MCF 10A (cell line): ENCODE measurements around the gene GTF2H2C_2.
"Not testable (repeated sequence)": the region's sequence is repeated elsewhere in the genome, so short reads cannot be mapped to it uniquely, and the experiment has no call there.

Source experiments
- BruUV-seq: library from RNA; stranded (reverse); fragments of 400-500 nt; replicated peaks from 2 replicates; lab custom pipeline; 2021; lab: Mats Ljungman, UMichigan
- CTCF ChIA-PET: fragments of 300-600 bp; sonication (Branson Sonifier 250); formaldehyde crosslinking; extraction: SDS; loops from one replicate; lab custom pipeline; 2021; ENCODE audit warnings: antibody characterized with exemption, inconsistent platforms; lab: Yijun Ruan, JAX
- POLR2A ChIA-PET: fragments of 300-600, 350-650 bp; sonication (Branson Sonifier 250); formaldehyde crosslinking; extraction: SDS; loops from one replicate; lab custom pipeline; 2020; ENCODE audit warnings: antibody characterized with exemption, inconsistent platforms; lab: Yijun Ruan, JAX
- DNase-seq: peaks from one replicate; pipeline ENCODE4 v3.0.0-alpha.2; 2018; ENCODE audit not compliant: unreplicated experiment
- H3K27ac Mint-ChIP-seq: one replicate; pipeline ENCODE4 v1.8.0; 2022; ENCODE audit warnings: mild to moderate bottlenecking, low read depth, mixed read lengths; ENCODE audit not compliant: unreplicated experiment
- H3K27me3 Mint-ChIP-seq: one replicate; pipeline ENCODE4 v1.8.0; 2022; ENCODE audit warnings: mixed read lengths; ENCODE audit not compliant: insufficient read depth, unreplicated experiment
- H3K36me3 Mint-ChIP-seq: one replicate; pipeline ENCODE4 v1.8.0; 2022; ENCODE audit warnings: mild to moderate bottlenecking, moderate library complexity, mixed read lengths; ENCODE audit not compliant: insufficient read depth, unreplicated experiment
- H3K4me1 Mint-ChIP-seq: one replicate; pipeline ENCODE4 v1.8.0; 2022; ENCODE audit warnings: mixed read lengths; ENCODE audit not compliant: insufficient read depth, unreplicated experiment
- H3K4me3 Mint-ChIP-seq: one replicate; pipeline ENCODE4 v1.8.0; 2022; ENCODE audit warnings: mild to moderate bottlenecking, moderate library complexity, mixed read lengths; ENCODE audit not compliant: unreplicated experiment
- H3K9me3 Mint-ChIP-seq: one replicate; pipeline ENCODE4 v1.8.0; 2022; ENCODE audit warnings: mixed read lengths; ENCODE audit not compliant: unreplicated experiment
- intact Hi-C: fragments of 100-400 bp; cut with micrococcal nuclease; formaldehyde crosslinking; loops from 2 replicates; pipeline ENCODE4 v1.14.1; 2022

The GTF2H2C_2 gene

GRCh38 chr5:70415117-70415516 lies at the start of gene GTF2H2C_2:
Gene GTF2H2C_2 (plus strand): TSS chr5:70415368.
- intact Hi-C loops, H3K9me3 Mint-ChIP-seq, H3K4me3 Mint-ChIP-seq, BruUV-seq, CTCF ChIA-PET, H3K36me3 Mint-ChIP-seq, H3K4me1 Mint-ChIP-seq, POLR2A ChIA-PET, DNase-seq, H3K27ac Mint-ChIP-seq, H3K27me3 Mint-ChIP-seq: not testable (repeated sequence)

GRCh38 chr5:70400984-70401686 lies 14.0 kb upstream of the GTF2H2C_2 start:
- DNase-seq, BruUV-seq, H3K9me3 Mint-ChIP-seq, intact Hi-C loops, CTCF ChIA-PET, H3K27me3 Mint-ChIP-seq, H3K4me1 Mint-ChIP-seq, H3K27ac Mint-ChIP-seq, H3K36me3 Mint-ChIP-seq, POLR2A ChIA-PET: not testable (repeated sequence)
- H3K4me3 Mint-ChIP-seq, result peak overlapping the region; percentile 55

- CTCF ChIA-PET, H3K9me3 Mint-ChIP-seq, DNase-seq, H3K27me3 Mint-ChIP-seq, H3K36me3 Mint-ChIP-seq, H3K4me3 Mint-ChIP-seq, intact Hi-C loops, H3K27ac Mint-ChIP-seq, POLR2A ChIA-PET, BruUV-seq, H3K4me1 Mint-ChIP-seq: not testable (repeated sequence)
Observed at GRCh38 chr5:70421322-70421721, 6.2 kb downstream of the GTF2H2C_2 start.

DNA sequence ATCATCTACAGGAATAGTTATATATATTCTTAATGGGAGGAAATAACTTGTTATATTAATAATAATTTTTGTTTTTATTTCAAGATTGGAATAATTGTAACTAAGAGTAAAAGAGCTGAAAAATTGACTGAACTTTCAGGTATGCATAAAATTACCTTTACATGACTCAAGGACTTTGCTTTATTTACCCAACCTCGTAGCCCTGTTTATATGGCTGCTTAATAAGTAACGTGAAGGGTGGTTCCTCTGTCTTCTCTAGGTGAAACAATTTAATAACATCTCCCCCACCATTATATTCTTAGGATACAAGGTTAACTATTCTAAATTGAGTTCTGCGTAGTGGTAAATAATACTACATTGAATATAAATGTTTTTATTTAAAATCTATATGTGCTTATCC lies 8.0 kb downstream of the GTF2H2C_2 start:
- POLR2A ChIA-PET, H3K4me3 Mint-ChIP-seq, H3K27ac Mint-ChIP-seq, CTCF ChIA-PET, H3K9me3 Mint-ChIP-seq, intact Hi-C loops, BruUV-seq, H3K27me3 Mint-ChIP-seq, H3K36me3 Mint-ChIP-seq, DNase-seq, H3K4me1 Mint-ChIP-seq: not testable (repeated sequence)

GRCh38 chr5:70438518-70438917 lies 23.4 kb downstream of the GTF2H2C_2 start:
- H3K4me1 Mint-ChIP-seq, POLR2A ChIA-PET, BruUV-seq, intact Hi-C loops, DNase-seq, H3K27me3 Mint-ChIP-seq, H3K27ac Mint-ChIP-seq, H3K4me3 Mint-ChIP-seq, CTCF ChIA-PET, H3K9me3 Mint-ChIP-seq: not testable (repeated sequence)
- H3K36me3 Mint-ChIP-seq, result peaks cover 13% of the 10 kb centered on the region

DNA sequence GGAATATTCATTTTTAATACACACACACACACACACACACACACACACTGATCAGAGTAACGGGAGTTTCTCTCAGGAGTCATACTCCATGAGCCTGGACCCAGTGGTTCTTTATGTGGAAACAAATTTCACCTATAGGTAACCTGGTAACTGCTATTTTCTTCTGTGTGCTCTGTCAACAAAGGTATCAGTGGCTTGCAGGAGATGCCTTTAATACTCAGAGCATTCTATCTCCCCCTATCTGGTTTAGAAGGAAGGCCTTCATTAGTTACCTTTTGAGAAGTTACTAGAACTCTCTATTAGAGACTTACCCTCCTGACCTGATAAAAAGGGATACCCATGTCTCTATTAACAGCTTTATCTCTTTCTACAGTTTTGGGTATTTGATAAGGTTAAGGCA lies 34.4 kb downstream of the GTF2H2C_2 start:
- H3K36me3 Mint-ChIP-seq, CTCF ChIA-PET: not testable (repeated sequence)

GRCh38 chr5:70451249-70451984 lies 36.2 kb downstream of the GTF2H2C_2 start:
- H3K9me3 Mint-ChIP-seq, H3K27ac Mint-ChIP-seq, intact Hi-C loops, POLR2A ChIA-PET, H3K36me3 Mint-ChIP-seq, H3K27me3 Mint-ChIP-seq, H3K4me3 Mint-ChIP-seq, CTCF ChIA-PET, BruUV-seq, DNase-seq, H3K4me1 Mint-ChIP-seq: not testable (repeated sequence)

More for the DNA sequence above, 34.4 kb downstream of the GTF2H2C_2 start:
- H3K4me1 Mint-ChIP-seq, BruUV-seq, DNase-seq, POLR2A ChIA-PET, H3K27me3 Mint-ChIP-seq, H3K27ac Mint-ChIP-seq, H3K4me3 Mint-ChIP-seq, intact Hi-C loops, H3K9me3 Mint-ChIP-seq: not testable (repeated sequence)

GRCh38 chr5:70457093-70457492 lies 41.9 kb downstream of the GTF2H2C_2 start:
- intact Hi-C loops, H3K27ac Mint-ChIP-seq, DNase-seq, H3K4me1 Mint-ChIP-seq, CTCF ChIA-PET, H3K9me3 Mint-ChIP-seq, H3K36me3 Mint-ChIP-seq, H3K4me3 Mint-ChIP-seq, H3K27me3 Mint-ChIP-seq, BruUV-seq, POLR2A ChIA-PET: not testable (repeated sequence)

- BruUV-seq, H3K27me3 Mint-ChIP-seq, H3K4me1 Mint-ChIP-seq, DNase-seq, H3K27ac Mint-ChIP-seq, intact Hi-C loops, H3K4me3 Mint-ChIP-seq, POLR2A ChIA-PET, CTCF ChIA-PET, H3K36me3 Mint-ChIP-seq, H3K9me3 Mint-ChIP-seq: not testable (repeated sequence)
Observed at GRCh38 chr5:70459188-70459587, 44.0 kb downstream of the GTF2H2C_2 start.
